GM18517 (cell line): ENCODE data around the gene RBPMS2.

ENCODE experiments used
- ATAC-seq: cut with Tn5 transposase; IDR thresholded peaks from one replicate; pipeline ENCODE4 v1.9.1; 2021; ENCODE audit warnings: mild to moderate bottlenecking, moderate library complexity; ENCODE audit not compliant: unreplicated experiment

RBPMS2 gene

GRCh38 chr15:64783796-64784195 lies 8.4 kb upstream of the RBPMS2 start:
- no peak for ATAC-seq

GRCh38 chr15:64782751-64783150 lies 7.4 kb upstream of the RBPMS2 start:
- ATAC-seq = no peak

- no peak for ATAC-seq
Measured at GRCh38 chr15:64781299-64781698, 5.9 kb upstream of the RBPMS2 start.

- ATAC-seq = no peak
Measured at GRCh38 chr15:64780600-64781156, 5.3 kb upstream of the RBPMS2 start.

GRCh38 chr15:64779630-64780029 lies 4.2 kb upstream of the RBPMS2 start:
- no peak for ATAC-seq

- no peak for ATAC-seq
Measured at GRCh38 chr15:64779024-64779423, 3.6 kb upstream of the RBPMS2 start.

GRCh38 chr15:64776402-64776786 lies 1.0 kb upstream of the RBPMS2 start:
- ATAC-seq = no peak

GRCh38 chr15:64774629-64775493 lies 528 bp downstream of the RBPMS2 start:
- ATAC-seq = no peak

GRCh38 chr15:64774037-64774628 lies 1.3 kb downstream of the RBPMS2 start:
- ATAC-seq = no peak

- ATAC-seq = no peak
Measured at GRCh38 chr15:64773606-64774005, 1.8 kb downstream of the RBPMS2 start.

- ATAC-seq = no peak
Measured at GRCh38 chr15:64772964-64773363, 2.4 kb downstream of the RBPMS2 start.

GRCh38 chr15:64772488-64772887 lies 2.9 kb downstream of the RBPMS2 start:
- no peak for ATAC-seq

GRCh38 chr15:64770626-64771025 lies 4.8 kb downstream of the RBPMS2 start:
- ATAC-seq = no peak

- ATAC-seq = no peak
Measured at GRCh38 chr15:64767203-64767602, 8.2 kb downstream of the RBPMS2 start.

GRCh38 chr15:64766058-64766457 lies 9.3 kb downstream of the RBPMS2 start:
- no peak for ATAC-seq

GRCh38 chr15:64763874-64764273 lies 11.5 kb downstream of the RBPMS2 start:
- ATAC-seq = no peak

GRCh38 chr15:64763462-64763861 lies 11.9 kb downstream of the RBPMS2 start:
- ATAC-seq = no peak

- ATAC-seq = no peak
Measured at GRCh38 chr15:64763021-64763420, 12.4 kb downstream of the RBPMS2 start.

- no peak for ATAC-seq
Measured at GRCh38 chr15:64762546-64762945, 12.8 kb downstream of the RBPMS2 start.

GRCh38 chr15:64761156-64761555 lies 14.2 kb downstream of the RBPMS2 start:
- ATAC-seq = no peak

- ATAC-seq = no peak
Measured at GRCh38 chr15:64760056-64760455, 15.3 kb downstream of the RBPMS2 start.

- ATAC-seq = no peak
Measured at GRCh38 chr15:64755427-64755940, 19.9 kb downstream of the RBPMS2 start.
